Activated CD4-positive, alpha-beta T cell treated with anti-CD3 and anti-CD28 coated beads, Interleukin-2, amount 10 ng/mL, durations not matched to agents 24 days and 14 days (primary cell): Measurements from ENCODE around the gene CAMKMT. TPM values are rescaled to one million over a fixed set of nuclear protein-coding genes. Genes with fewer than 3 reads are reported as not detected.
A peak's percentile ranks its signal among the peaks of the same experiment; 100 is the strongest.

Experiments used
- DNase-seq: peaks from one replicate; pipeline ENCODE4 v3.0.0; 2022
- H3K27ac Mint-ChIP-seq: one replicate; pipeline ENCODE4 v1.8.0; 2022; ENCODE audit warnings: mild to moderate bottlenecking, mixed read lengths
- H3K27me3 Mint-ChIP-seq: one replicate; pipeline ENCODE4 v1.8.0; 2022; ENCODE audit warnings: mixed read lengths
- H3K36me3 Mint-ChIP-seq: one replicate; pipeline ENCODE4 v1.8.0; 2022; ENCODE audit warnings: low read depth, mild to moderate bottlenecking, mixed read lengths
- H3K4me1 Mint-ChIP-seq: one replicate; pipeline ENCODE4 v1.8.0; 2021; ENCODE audit warnings: mixed read lengths
- H3K4me3 Mint-ChIP-seq: one replicate; pipeline ENCODE4 v1.8.0; 2022; ENCODE audit warnings: mild to moderate bottlenecking, moderate library complexity, mixed read lengths
- H3K9me3 Mint-ChIP-seq: one replicate; pipeline ENCODE4 v1.8.0; 2021; ENCODE audit warnings: mixed read lengths
- intact Hi-C: fragments of 100-400 bp; cut with micrococcal nuclease; formaldehyde crosslinking; loops from one replicate; pipeline ENCODE4 v1.15.1; 2023
- total RNA-seq: library from RNA; stranded (reverse); gene quantifications from 2 replicates; pipeline ENCODE4 v1.2.3, GENCODE V29; 2022

The CAMKMT gene
- total RNA-seq, 1 donor from 2014 or later = 16.2 TPM

- DNase-seq = no peak
- Mint-ChIP-seq H3K9me3 (peaks cover 3% of the 10 kb centered on the region), H3K4me3 (no peak overlapping the region), H3K4me1 (no peaks in the 10 kb centered on the region), H3K27me3 (no peaks in the 10 kb centered on the region), H3K27ac (no peak overlapping the region), H3K36me3 (no peaks in the 10 kb centered on the region)
- intact Hi-C loops = no loop called here
Observed at GRCh38 chr2:44596537-44597320, 235.0 kb downstream of the CAMKMT start.

- intact Hi-C loops = no loop called here
- Mint-ChIP-seq H3K27ac (no peak overlapping the region), H3K4me3 (no peak overlapping the region), H3K36me3 (no peaks in the 10 kb centered on the region), H3K9me3 (peaks cover 7% of the 10 kb centered on the region), H3K27me3 (no peaks in the 10 kb centered on the region), H3K4me1 (no peaks in the 10 kb centered on the region)
- DNase-seq = no peak
Observed at GRCh38 chr2:44598330-44599119, 236.8 kb downstream of the CAMKMT start.

- H3K4me1 Mint-ChIP-seq = no peaks in the 10 kb centered on the region
- DNase-seq = no peak
- no peaks in the 10 kb centered on the region for H3K27me3 Mint-ChIP-seq
- H3K27ac Mint-ChIP-seq = no peak overlapping the region
- H3K36me3 Mint-ChIP-seq = no peaks in the 10 kb centered on the region
- intact Hi-C loops = no loop called here
- peaks cover 4% of the 10 kb centered on the region for H3K9me3 Mint-ChIP-seq
- no peak overlapping the region for H3K4me3 Mint-ChIP-seq
Observed at GRCh38 chr2:44599130-44599529, 237.4 kb downstream of the CAMKMT start.

- H3K36me3 Mint-ChIP-seq = no peaks in the 10 kb centered on the region
- intact Hi-C loops = no loop called here
- H3K9me3 Mint-ChIP-seq = peaks cover 4% of the 10 kb centered on the region
- peaks cover 3% of the 10 kb centered on the region for H3K27me3 Mint-ChIP-seq
- no peak overlapping the region for H3K4me3 Mint-ChIP-seq
- no peaks in the 10 kb centered on the region for H3K4me1 Mint-ChIP-seq
- no peak for DNase-seq
- H3K27ac Mint-ChIP-seq = no peak overlapping the region
Observed at GRCh38 chr2:44602446-44602845, 240.7 kb downstream of the CAMKMT start.

- no peaks in the 10 kb centered on the region for H3K4me1 Mint-ChIP-seq
- peaks cover 3% of the 10 kb centered on the region for H3K27me3 Mint-ChIP-seq
- H3K4me3 Mint-ChIP-seq = no peak overlapping the region
- H3K36me3 Mint-ChIP-seq = no peaks in the 10 kb centered on the region
- no peak for DNase-seq
- intact Hi-C loops = no loop called here
- peaks cover 7% of the 10 kb centered on the region for H3K9me3 Mint-ChIP-seq
- H3K27ac Mint-ChIP-seq = no peak overlapping the region
Observed at GRCh38 chr2:44605511-44605910, 243.8 kb downstream of the CAMKMT start.

- no peaks in the 10 kb centered on the region for H3K27me3 Mint-ChIP-seq
- no peak for DNase-seq
- intact Hi-C loops = no loop called here
- H3K4me3 Mint-ChIP-seq = no peak overlapping the region
- peaks cover 7% of the 10 kb centered on the region for H3K4me1 Mint-ChIP-seq
- H3K27ac Mint-ChIP-seq = no peak overlapping the region
- peaks cover 7% of the 10 kb centered on the region for H3K9me3 Mint-ChIP-seq
- peaks cover 2% of the 10 kb centered on the region for H3K36me3 Mint-ChIP-seq
Observed at GRCh38 chr2:44612276-44612675, 250.5 kb downstream of the CAMKMT start.

GRCh38 chr2:44614940-44615339 lies 253.2 kb downstream of the CAMKMT start:
- Mint-ChIP-seq H3K36me3 (peaks cover 2% of the 10 kb centered on the region), H3K27me3 (no peaks in the 10 kb centered on the region), H3K4me3 (no peak overlapping the region), H3K27ac (no peak overlapping the region), H3K4me1 (peaks cover 9% of the 10 kb centered on the region), H3K9me3 (peaks cover 4% of the 10 kb centered on the region)
- DNase-seq = no peak
- intact Hi-C loops = no loop called here

- H3K9me3 Mint-ChIP-seq = no peaks in the 10 kb centered on the region
- no peak overlapping the region for H3K27ac Mint-ChIP-seq
- H3K27me3 Mint-ChIP-seq = no peaks in the 10 kb centered on the region
- no peak overlapping the region for H3K4me3 Mint-ChIP-seq
- intact Hi-C loops = loop anchor here (1.0 kb wide), 1 partner anchor 38 kb away; no protein-coding TSS in a partner anchor
- no peaks in the 10 kb centered on the region for H3K36me3 Mint-ChIP-seq
- DNase-seq = no peak
- H3K4me1 Mint-ChIP-seq = peaks cover 9% of the 10 kb centered on the region
Observed at GRCh38 chr2:44615950-44616518, 254.3 kb downstream of the CAMKMT start.

GRCh38 chr2:44616667-44617155 lies 255.0 kb downstream of the CAMKMT start:
- H3K27me3 Mint-ChIP-seq = no peaks in the 10 kb centered on the region
- peaks cover 6% of the 10 kb centered on the region for H3K9me3 Mint-ChIP-seq
- intact Hi-C loops = loop anchor here (1.0 kb wide), 1 partner anchor 38 kb away; no protein-coding TSS in a partner anchor
- peaks cover 9% of the 10 kb centered on the region for H3K4me1 Mint-ChIP-seq
- peak; percentile 55 for DNase-seq
- no peak overlapping the region for H3K27ac Mint-ChIP-seq
- no peaks in the 10 kb centered on the region for H3K36me3 Mint-ChIP-seq
- H3K4me3 Mint-ChIP-seq = no peak overlapping the region

- no peak for DNase-seq
- H3K27ac Mint-ChIP-seq = no peak overlapping the region
- no peak overlapping the region for H3K4me3 Mint-ChIP-seq
- intact Hi-C loops = no loop called here
- H3K9me3 Mint-ChIP-seq = peaks cover 6% of the 10 kb centered on the region
- no peaks in the 10 kb centered on the region for H3K27me3 Mint-ChIP-seq
- H3K4me1 Mint-ChIP-seq = peaks cover 9% of the 10 kb centered on the region
- H3K36me3 Mint-ChIP-seq = no peaks in the 10 kb centered on the region
Observed at GRCh38 chr2:44618251-44619023, 256.7 kb downstream of the CAMKMT start.

- no peak overlapping the region for H3K27ac Mint-ChIP-seq
- H3K4me3 Mint-ChIP-seq = no peak overlapping the region
- H3K27me3 Mint-ChIP-seq = no peaks in the 10 kb centered on the region
- H3K4me1 Mint-ChIP-seq = peaks cover 5% of the 10 kb centered on the region
- peaks cover 6% of the 10 kb centered on the region for H3K9me3 Mint-ChIP-seq
- no peaks in the 10 kb centered on the region for H3K36me3 Mint-ChIP-seq
- no peak for DNase-seq
- intact Hi-C loops = no loop called here
Observed at GRCh38 chr2:44620189-44620990, 258.6 kb downstream of the CAMKMT start.

GRCh38 chr2:44623622-44624351 lies 262.0 kb downstream of the CAMKMT start:
- intact Hi-C loops = no loop called here
- H3K27ac Mint-ChIP-seq = no peak overlapping the region
- no peaks in the 10 kb centered on the region for H3K36me3 Mint-ChIP-seq
- peaks cover 9% of the 10 kb centered on the region for H3K9me3 Mint-ChIP-seq
- no peaks in the 10 kb centered on the region for H3K27me3 Mint-ChIP-seq
- DNase-seq = no peak
- H3K4me1 Mint-ChIP-seq = no peaks in the 10 kb centered on the region
- no peak overlapping the region for H3K4me3 Mint-ChIP-seq
